Right renal cortex interstitium (tissue), 3 donors: ENCODE results near the gene EHMT1. TPM values are rescaled to one million over a fixed set of nuclear protein-coding genes. Genes with fewer than 3 reads are reported as not detected.

Experiments used
- DNase-seq, 3 donors: peaks; one replicate each; pipeline ENCODE4 v3.0.0-alpha.2; 2013; ENCODE audit warnings: low read depth in 3 of 3, low spot score in 2 of 3
- polyA plus RNA-seq, 3 donors: library from polyadenylated mRNA; unstranded; fragments of 120-200 nt; gene quantifications; one replicate each; pipeline ENCODE4 v1.2.1, GENCODE V29; 2013; ENCODE audit not compliant: insufficient read length in 3 of 3

The EHMT1 gene
- polyA plus RNA-seq, 3 donors, result 68.5 to 72.0 (median 70.1) TPM

- no peak for DNase-seq
These were observed 136.6 kb downstream of the EHMT1 start for GRCh38 chr9:137755261-137755927.

- no peak for DNase-seq
These were observed 137.4 kb downstream of the EHMT1 start for GRCh38 chr9:137756045-137756744.

- DNase-seq, result no peak
These were observed 138.3 kb downstream of the EHMT1 start for GRCh38 chr9:137757139-137757538.

- no peak for DNase-seq
These were observed 138.8 kb downstream of the EHMT1 start for GRCh38 chr9:137757613-137758029.

GRCh38 chr9:137758067-137758466 is 139.3 kb downstream of the EHMT1 start:
- no peak for DNase-seq

- no peak for DNase-seq
These were observed 140.3 kb downstream of the EHMT1 start for GRCh38 chr9:137759117-137759516.

GRCh38 chr9:137759649-137760321 is 141.0 kb downstream of the EHMT1 start:
- DNase-seq, result no peak

GRCh38 chr9:137760426-137760825 is 141.6 kb downstream of the EHMT1 start:
- DNase-seq, result no peak

GRCh38 chr9:137761032-137761431 is 142.2 kb downstream of the EHMT1 start:
- no peak for DNase-seq

- no peak for DNase-seq
These were observed 143.0 kb downstream of the EHMT1 start for GRCh38 chr9:137761793-137762192.

- no peak for DNase-seq
These were observed 143.7 kb downstream of the EHMT1 start for GRCh38 chr9:137762414-137763061.

GRCh38 chr9:137763271-137763955 is 144.6 kb downstream of the EHMT1 start:
- DNase-seq, result no peak

GRCh38 chr9:137764171-137764671 is 145.4 kb downstream of the EHMT1 start:
- no peak for DNase-seq

GRCh38 chr9:137764981-137765380 is 146.2 kb downstream of the EHMT1 start:
- no peak for DNase-seq

GRCh38 chr9:137765536-137765935 is 146.7 kb downstream of the EHMT1 start:
- DNase-seq, result no peak

- DNase-seq, result no peak
These were observed 152.8 kb downstream of the EHMT1 start for GRCh38 chr9:137771580-137771979.

GRCh38 chr9:137772281-137772873 is 153.6 kb downstream of the EHMT1 start:
- DNase-seq, result no peak

GRCh38 chr9:137774775-137775386 is 156.1 kb downstream of the EHMT1 start:
- no peak for DNase-seq

- no peak for DNase-seq
These were observed 157.6 kb downstream of the EHMT1 start for GRCh38 chr9:137776306-137776995.
